ENCODE results near the gene LCMT1.

LCMT1 gene

GRCh38 chr16:25213709-25214397 is 102.3 kb downstream of the LCMT1 start:
- H3K4me1 ChIP-seq (ENCODE audit: control insufficient read depth, low read depth, low read length), result no peaks in the 10 kb centered on the region
- H3K27me3 ChIP-seq (ENCODE audit: control insufficient read depth, insufficient read depth, low read length), result no peaks in the 10 kb centered on the region
- no peaks in the 10 kb centered on the region for H3K36me3 ChIP-seq (ENCODE audit: control insufficient read depth, low read depth, low read length)
- no peak overlapping the region for H3K4me3 ChIP-seq (ENCODE audit: low read length)
- no peak overlapping the region for H3K27ac ChIP-seq (ENCODE audit: low read length)
- no peak overlapping the region for H3K9ac ChIP-seq (ENCODE audit: low read length)
- no peaks in the 10 kb centered on the region for H3K9me3 ChIP-seq (ENCODE audit: control insufficient read depth, low read depth, low read length)

- Histone ChIP-seq H3K27ac (ENCODE audit: low read length) (no peak overlapping the region), H3K9ac (ENCODE audit: low read length) (no peak overlapping the region), H3K9me3 (ENCODE audit: control insufficient read depth, low read depth, low read length) (no peaks in the 10 kb centered on the region), H3K4me1 (ENCODE audit: control insufficient read depth, low read depth, low read length) (no peaks in the 10 kb centered on the region), H3K4me3 (ENCODE audit: low read length) (no peak overlapping the region), H3K36me3 (ENCODE audit: control insufficient read depth, low read depth, low read length) (no peaks in the 10 kb centered on the region), H3K27me3 (ENCODE audit: control insufficient read depth, insufficient read depth, low read length) (no peaks in the 10 kb centered on the region)
These were observed 105.6 kb downstream of the LCMT1 start for GRCh38 chr16:25217112-25217511.

- Histone ChIP-seq H3K4me1 (ENCODE audit: control insufficient read depth, low read depth, low read length) (no peaks in the 10 kb centered on the region), H3K9ac (ENCODE audit: low read length) (no peak overlapping the region), H3K27ac (ENCODE audit: low read length) (no peak overlapping the region), H3K36me3 (ENCODE audit: control insufficient read depth, low read depth, low read length) (no peaks in the 10 kb centered on the region), H3K27me3 (ENCODE audit: control insufficient read depth, insufficient read depth, low read length) (no peaks in the 10 kb centered on the region), H3K4me3 (ENCODE audit: low read length) (no peak overlapping the region), H3K9me3 (ENCODE audit: control insufficient read depth, low read depth, low read length) (no peaks in the 10 kb centered on the region)
These were observed 106.4 kb downstream of the LCMT1 start for GRCh38 chr16:25217921-25218320.

GRCh38 chr16:25219070-25219737 is 107.7 kb downstream of the LCMT1 start:
- Histone ChIP-seq H3K9ac (ENCODE audit: low read length) (no peak overlapping the region), H3K4me1 (ENCODE audit: control insufficient read depth, low read depth, low read length) (no peaks in the 10 kb centered on the region), H3K4me3 (ENCODE audit: low read length) (no peak overlapping the region), H3K36me3 (ENCODE audit: control insufficient read depth, low read depth, low read length) (no peaks in the 10 kb centered on the region), H3K27ac (ENCODE audit: low read length) (no peak overlapping the region), H3K27me3 (ENCODE audit: control insufficient read depth, insufficient read depth, low read length) (no peaks in the 10 kb centered on the region), H3K9me3 (ENCODE audit: control insufficient read depth, low read depth, low read length) (no peaks in the 10 kb centered on the region)

GRCh38 chr16:25222959-25223358 is 111.4 kb downstream of the LCMT1 start:
- Histone ChIP-seq H3K27me3 (ENCODE audit: control insufficient read depth, insufficient read depth, low read length) (no peaks in the 10 kb centered on the region), H3K9me3 (ENCODE audit: control insufficient read depth, low read depth, low read length) (no peaks in the 10 kb centered on the region), H3K27ac (ENCODE audit: low read length) (no peak overlapping the region), H3K4me3 (ENCODE audit: low read length) (no peak overlapping the region), H3K9ac (ENCODE audit: low read length) (no peak overlapping the region), H3K4me1 (ENCODE audit: control insufficient read depth, low read depth, low read length) (no peaks in the 10 kb centered on the region), H3K36me3 (ENCODE audit: control insufficient read depth, low read depth, low read length) (no peaks in the 10 kb centered on the region)

GRCh38 chr16:25223964-25224363 is 112.4 kb downstream of the LCMT1 start:
- Histone ChIP-seq H3K27ac (ENCODE audit: low read length) (no peak overlapping the region), H3K36me3 (ENCODE audit: control insufficient read depth, low read depth, low read length) (no peaks in the 10 kb centered on the region), H3K4me3 (ENCODE audit: low read length) (no peak overlapping the region), H3K9ac (ENCODE audit: low read length) (no peak overlapping the region), H3K4me1 (ENCODE audit: control insufficient read depth, low read depth, low read length) (no peaks in the 10 kb centered on the region), H3K9me3 (ENCODE audit: control insufficient read depth, low read depth, low read length) (no peaks in the 10 kb centered on the region), H3K27me3 (ENCODE audit: control insufficient read depth, insufficient read depth, low read length) (no peaks in the 10 kb centered on the region)

GRCh38 chr16:25224731-25225319 is 113.3 kb downstream of the LCMT1 start:
- Histone ChIP-seq H3K4me3 (ENCODE audit: low read length) (no peak overlapping the region), H3K9me3 (ENCODE audit: control insufficient read depth, low read depth, low read length) (no peaks in the 10 kb centered on the region), H3K36me3 (ENCODE audit: control insufficient read depth, low read depth, low read length) (no peaks in the 10 kb centered on the region), H3K9ac (ENCODE audit: low read length) (no peak overlapping the region), H3K4me1 (ENCODE audit: control insufficient read depth, low read depth, low read length) (no peaks in the 10 kb centered on the region), H3K27me3 (ENCODE audit: control insufficient read depth, insufficient read depth, low read length) (no peaks in the 10 kb centered on the region), H3K27ac (ENCODE audit: low read length) (no peak overlapping the region)
